GM21619 (cell line): ENCODE data around the gene ALCAM.
A peak's percentile ranks its signal among the peaks of the same experiment; 100 is the strongest.

Source experiments
- ATAC-seq: cut with Tn5 transposase; IDR thresholded peaks from one replicate; pipeline ENCODE4 v1.9.1; 2021; ENCODE audit not compliant: unreplicated experiment

ALCAM gene

DNA sequence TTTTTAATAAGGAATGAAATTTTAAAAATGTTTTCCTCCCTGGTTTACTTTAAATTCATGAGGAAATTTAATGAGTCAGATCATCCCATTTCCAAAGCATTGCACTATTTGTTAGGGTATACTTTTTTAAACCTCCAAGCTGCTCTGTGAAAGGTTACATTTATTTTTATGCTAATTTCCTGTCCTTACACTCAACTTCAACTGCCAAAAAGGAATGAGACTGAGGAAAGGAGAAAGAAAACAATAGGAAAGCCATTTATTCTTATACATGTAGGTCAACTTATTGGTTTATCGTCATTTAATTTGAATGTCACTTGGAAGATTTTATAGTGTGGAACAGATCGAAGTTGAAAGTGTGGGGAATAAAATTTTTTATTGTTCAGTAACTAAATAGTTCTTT is 104.1 kb downstream of the ALCAM start:
- no peak for ATAC-seq

DNA sequence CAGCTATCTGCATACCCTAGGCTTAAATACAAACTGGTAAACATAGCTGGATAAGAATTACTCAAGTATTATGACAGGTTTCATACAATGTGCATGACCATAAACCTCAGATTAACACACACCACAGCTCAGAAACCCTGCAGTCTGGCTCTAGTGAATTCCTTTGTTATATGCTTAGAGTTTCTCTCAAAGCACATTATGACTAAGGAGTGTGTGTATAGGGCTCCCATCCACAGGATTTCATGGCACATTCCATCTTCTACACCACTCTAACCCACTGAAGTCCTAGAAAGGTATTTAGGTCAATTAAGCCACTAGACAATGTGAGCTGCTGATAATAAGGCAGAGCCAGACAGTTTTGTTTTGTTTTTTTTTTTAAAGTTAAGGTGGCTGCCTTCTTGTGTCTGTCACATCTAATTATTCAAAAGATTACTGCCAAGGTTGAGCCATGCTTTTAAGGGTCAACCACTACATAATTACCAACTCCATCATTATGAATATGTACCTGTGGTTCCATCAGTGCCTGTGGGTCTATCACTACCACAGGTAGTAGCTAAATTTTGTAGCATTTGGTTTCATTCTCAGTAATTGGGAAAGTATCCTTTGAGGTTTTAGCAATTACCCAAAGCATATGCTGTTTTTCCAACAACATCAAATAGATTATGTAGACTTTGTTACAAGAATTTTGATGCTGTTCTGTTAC is 107.0 kb downstream of the ALCAM start:
- peak; percentile 65 for ATAC-seq

DNA sequence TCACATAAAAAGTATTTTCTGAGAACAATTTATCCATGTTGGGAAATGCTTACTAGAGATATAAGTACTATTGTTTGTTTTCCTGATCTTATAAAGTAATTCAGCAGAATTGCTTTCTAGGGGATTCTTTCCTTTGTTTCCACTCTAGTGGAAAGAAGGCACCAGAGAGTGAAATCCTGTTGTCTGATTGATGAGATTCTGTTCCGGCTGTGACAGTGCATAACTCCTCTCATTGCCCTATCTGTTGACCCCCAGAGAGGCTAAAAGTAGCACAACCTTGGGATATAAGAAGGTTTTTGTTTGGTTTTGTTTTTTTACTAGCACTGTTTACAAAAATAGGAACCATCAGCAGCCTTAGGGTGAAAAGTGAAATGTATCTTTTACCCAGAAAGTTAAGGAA is 114.1 kb downstream of the ALCAM start:
- no peak for ATAC-seq

DNA sequence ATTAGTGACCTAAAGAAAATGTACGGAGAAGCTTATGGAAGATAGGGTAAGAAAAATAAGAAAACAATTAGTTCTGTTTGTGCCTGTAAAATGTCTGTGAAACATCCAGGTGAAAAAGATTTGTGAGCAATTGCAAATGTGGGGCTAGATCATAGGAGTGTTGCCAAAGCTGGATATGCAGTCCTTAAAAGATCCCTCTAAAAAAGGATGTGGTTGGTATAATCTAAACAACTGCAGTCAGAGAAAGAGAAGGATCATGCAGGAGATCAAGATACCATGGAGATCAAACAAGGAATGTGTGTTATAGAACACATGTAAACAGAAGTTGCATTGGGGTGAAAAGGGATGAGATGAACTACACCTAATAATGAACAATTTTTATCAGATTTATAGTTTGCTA is 116.8 kb downstream of the ALCAM start:
- no peak for ATAC-seq

DNA sequence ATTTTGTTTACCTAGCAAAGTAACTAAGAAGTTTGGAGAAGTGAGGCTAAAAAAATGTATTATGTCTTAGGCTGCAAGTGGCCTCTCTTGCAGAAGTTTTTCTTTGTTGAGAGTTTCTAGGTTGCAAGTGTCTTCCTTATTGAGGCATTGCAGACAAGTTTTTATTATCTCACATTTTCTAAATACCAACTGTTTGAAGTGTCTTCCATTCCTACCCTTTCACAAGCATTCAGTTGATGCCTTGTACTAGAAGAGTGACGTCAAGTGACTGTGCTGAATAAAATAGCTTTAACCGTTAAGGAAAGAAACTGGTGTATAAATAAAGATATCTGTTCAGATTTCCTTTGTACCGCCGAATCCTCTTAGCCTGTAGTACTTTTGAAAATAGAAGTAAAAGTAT is 123.3 kb downstream of the ALCAM start:
- ATAC-seq: no peak

DNA sequence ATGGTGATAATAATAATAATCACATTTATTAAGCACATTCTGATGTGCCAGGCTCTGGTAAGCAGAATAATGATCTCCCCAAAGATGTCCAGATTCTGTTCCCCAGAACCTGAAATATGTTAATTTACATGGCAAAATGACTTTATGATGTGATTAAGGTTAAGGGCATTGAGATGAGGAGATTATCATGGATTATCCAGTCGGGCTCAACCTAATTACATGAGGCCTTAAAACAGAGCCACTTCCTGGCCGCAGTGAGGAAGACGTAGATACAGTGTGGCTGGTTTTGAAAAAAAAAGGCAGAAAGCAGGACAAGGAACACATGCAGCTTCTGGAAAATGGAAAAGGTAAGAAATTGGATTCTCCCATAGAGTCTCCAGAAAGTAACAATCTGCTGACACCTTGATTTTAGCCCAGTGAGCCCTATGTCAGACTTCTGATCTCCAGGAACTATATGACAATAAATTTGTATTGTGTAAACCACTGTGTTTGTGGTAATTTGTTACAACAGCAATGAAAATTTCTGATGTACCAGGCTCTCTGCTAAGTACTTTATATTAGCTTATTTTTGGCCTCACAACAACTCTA is 126.7 kb downstream of the ALCAM start:
- ATAC-seq: no peak

DNA sequence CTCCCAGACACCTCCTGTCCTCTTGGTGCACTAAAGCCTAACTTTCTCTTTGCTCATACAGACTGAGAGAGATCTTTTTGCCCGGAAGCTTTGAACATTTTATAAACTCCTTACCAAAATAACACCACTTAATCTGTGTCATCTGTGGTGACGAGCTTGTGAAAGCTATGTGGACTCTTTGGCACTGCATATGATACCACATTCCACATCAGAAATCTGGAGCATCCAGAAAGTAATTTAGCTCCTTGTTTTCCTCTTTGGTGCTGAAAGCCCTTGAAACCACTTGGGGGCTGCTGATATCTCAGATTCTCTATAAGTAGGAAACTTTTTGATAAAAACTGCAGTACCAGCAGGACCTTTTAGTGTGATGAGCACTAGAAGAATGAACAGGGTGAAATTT is 128.3 kb downstream of the ALCAM start:
- no peak for ATAC-seq

DNA sequence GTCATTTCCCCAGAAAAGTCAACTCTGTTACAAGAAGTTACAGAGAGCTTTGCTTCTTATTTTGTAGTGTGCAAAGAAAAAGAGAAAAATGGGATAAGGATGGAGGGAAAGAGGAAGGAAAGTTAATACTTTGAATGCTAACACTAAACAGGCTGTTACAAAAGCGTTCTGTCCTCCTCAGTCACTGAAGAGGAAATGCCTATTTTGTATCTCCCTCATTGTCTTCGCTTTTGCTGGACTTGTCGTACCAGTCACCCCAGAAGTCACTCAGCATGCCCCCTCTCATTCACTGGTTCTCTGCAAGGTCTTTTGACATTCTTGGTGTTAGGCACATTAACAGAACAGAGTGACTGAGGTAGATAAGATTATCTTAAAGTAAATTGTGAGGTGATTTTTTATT is 129.6 kb downstream of the ALCAM start:
- ATAC-seq: no peak

DNA sequence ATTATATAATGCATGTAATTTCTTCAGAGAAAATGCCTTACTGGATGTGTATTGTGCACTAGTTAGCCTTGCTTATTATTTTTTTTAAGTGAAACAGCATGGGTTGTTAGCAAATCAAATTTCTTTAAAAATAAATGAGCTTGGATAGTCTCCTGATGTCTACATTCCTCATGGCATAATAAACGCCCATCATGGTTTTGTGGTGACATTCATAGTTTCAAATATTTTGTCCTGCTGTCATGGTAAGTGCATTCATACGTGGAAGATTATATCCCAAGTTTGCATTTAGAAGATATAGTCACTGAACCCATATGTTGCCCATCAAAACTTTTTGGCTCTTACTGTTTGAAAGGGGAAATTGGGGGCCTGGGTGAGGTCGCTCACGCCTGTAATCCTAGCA is 130.7 kb downstream of the ALCAM start:
- no peak for ATAC-seq

DNA sequence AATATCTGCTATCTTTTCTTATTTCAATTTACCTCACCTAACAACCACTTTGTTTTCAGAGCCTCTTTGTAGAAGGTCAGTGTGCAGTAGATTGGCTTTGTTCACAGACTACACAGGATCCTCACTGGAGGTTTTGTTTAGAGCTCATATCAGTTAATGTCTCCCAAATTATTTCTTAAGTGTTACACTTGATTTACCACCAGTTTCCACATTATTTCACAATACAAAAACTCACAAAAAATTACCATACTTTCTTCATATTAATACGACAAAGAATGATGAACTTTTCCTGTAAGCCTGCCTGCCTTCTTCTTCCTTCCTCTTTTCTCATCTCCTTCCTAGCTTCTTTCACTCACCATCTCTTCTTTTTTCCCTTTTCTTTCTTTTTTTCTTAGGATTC is 133.3 kb downstream of the ALCAM start:
- no peak for ATAC-seq

DNA sequence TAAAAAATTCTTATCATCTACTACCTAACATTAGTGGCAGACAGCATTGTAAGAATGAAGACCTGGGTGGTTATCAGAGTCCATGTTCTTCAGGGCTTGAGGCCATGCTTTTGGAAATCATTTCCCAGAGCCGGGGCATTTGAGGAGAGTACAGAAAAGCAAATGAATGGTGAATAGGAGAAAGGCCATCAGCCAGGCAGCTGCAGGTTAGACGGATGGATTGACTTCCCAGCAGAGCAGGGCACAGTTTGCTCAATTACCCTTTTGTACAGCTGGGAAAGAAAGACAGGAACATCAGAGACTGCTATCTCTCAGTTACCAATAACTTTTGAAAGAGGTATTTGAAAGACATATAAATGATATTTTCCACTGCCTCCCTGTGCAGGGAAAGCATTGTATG is 135.6 kb downstream of the ALCAM start:
- ATAC-seq: no peak

DNA sequence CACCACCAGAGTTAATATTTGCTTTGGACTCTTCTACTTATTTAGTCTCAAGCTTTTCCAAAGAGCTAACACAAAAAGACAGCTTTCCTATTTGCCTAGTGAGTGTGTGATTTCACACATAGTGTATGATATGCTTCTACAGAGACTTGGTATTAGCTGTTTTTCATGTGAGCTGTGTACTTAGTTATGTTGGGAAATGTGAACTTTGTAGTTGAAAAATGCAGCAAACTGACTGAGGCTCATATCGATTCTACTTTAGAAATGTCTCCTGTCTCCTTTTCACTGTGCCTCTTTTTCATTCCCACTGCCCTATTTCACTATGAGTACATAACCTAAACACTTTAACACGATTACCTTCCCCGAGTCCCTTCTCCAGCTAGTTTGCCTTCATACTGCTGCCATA is 136.5 kb downstream of the ALCAM start:
- no peak for ATAC-seq

DNA sequence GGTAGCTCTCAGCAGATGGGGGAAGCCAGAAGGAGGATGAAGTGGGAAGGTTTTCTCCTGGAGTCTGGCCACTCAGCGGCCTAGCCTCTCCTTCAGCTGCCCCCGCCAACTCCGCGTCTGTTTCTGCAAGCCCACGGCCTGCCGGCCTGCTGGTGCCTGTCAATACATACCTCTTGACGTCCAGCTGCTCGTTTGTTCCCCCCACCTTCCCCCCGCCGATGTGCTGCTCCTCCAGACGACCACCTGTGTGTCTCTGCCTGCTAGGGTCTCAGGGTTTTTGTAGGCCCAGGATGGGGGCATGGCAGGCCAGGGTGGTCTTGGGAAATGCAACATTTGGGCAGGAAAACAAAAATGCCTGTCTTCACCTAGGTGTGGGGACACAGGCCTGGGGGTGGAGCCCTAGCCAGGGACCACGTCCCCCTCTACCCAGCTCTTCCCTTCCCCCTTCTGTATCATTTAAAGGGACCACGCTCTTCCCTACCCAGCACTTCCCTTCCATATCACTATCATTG is 137.8 kb downstream of the ALCAM start:
- no peak for ATAC-seq

DNA sequence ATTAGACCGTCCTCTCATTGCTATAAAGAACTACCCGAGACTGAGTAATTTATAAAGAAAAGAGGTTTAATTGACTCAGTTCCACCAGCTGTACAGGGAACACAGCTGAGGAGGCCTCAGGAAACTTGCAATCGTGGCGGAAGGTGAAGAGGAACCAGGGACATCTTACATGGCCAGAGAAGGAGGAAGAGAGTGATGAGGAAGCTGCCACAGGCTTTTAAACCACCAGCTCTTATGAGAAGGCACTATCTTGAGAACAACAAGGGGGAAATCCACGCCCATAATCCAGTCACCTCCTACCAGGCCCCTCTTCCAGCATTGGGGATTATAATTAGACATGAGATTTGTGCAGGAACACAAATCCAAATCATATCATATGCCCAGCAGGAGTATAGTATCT is 138.5 kb downstream of the ALCAM start:
- ATAC-seq: no peak

DNA sequence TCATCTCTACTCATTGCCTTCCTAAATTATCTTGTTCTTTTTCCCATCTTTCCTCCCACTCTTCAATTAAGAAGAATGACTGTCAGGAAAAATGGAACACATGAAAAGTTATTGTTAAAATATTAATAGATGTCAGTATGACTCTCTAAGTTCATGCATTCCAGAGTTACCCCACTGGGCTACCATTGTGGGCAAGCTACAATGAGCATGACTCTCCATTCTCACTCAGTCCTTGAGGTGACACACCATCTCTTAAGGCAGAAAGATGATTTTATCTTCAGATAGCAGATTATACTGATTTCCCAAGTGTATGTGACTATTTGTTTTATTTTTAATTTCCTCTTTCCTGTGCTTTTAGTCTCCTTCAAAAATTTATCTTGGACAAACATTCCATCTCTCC is 144.3 kb downstream of the ALCAM start:
- ATAC-seq: no peak

DNA sequence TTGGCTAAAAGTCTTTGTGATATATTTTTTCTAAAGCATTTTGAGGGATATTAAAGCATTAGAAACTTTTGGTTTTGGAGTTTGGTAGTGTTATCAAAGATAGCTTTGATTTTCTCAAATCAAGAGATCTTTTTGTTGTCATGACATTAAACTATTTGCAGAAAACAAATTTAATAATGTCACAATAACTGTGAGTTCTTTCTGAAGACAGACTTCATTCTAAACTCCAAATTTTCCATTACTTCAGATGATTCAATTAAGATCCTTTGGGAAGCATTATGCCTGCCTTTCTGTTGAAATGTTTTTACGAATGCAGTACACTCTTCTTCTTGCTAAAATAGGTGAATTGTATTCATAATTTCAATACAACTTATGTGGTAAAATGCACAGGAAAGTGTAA is 145.4 kb downstream of the ALCAM start:
- no peak for ATAC-seq

DNA sequence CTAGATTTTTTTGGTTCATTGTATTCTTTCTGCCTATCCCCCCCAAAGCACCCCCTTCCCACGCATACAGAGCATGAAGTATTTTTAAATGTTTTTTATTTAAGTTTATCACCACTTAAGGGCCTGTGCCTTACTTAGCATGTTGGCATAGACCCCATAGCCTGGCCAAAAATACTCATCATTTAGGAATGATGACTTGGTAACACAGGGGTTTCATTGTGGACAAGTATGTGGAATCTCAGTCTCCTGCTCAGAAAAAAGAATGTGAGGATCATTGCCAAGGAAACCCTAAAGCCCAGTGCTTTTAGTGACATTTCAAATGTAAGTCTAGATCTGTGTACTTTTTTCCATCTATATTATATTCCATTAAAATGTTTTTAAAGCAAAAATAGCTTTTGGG is 146.3 kb downstream of the ALCAM start:
- no peak for ATAC-seq

DNA sequence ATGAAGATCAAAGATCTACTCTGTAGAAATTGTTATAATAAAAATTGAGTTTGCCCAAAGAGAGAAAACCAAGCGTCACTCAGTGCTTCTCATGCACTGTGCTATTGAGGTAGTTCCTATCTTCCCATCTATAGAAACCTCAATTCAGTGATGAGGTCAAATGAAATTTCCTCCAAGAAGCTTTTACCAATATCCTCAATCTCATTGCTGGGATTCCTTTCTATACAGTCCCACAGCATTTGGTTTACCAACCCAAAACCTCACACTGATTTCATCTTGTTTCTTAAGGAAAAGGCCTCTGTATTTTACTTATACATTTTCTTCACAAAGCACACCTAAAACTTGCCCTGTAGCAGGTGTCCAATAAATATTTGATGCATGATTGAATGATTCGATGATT is 147.2 kb downstream of the ALCAM start:
- no peak for ATAC-seq

DNA sequence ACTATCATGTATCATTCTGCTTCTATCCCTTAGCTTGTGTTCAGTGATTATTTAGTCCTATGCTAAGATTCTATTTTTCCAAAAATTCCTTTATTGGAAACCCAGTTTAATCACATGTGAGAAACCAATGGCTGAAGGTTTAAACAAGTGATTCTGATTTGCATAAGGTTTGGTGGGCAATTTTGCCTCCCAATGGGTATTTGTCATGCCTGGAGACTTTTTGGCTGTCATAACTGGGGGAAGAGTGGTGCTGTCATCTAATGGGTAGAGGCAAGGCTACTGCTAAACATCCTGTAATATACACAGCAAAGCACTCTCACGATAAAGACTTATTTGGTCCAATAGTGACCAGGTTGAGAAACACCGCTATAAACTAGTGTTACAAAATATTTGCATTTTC is 148.7 kb downstream of the ALCAM start:
- ATAC-seq: no peak

DNA sequence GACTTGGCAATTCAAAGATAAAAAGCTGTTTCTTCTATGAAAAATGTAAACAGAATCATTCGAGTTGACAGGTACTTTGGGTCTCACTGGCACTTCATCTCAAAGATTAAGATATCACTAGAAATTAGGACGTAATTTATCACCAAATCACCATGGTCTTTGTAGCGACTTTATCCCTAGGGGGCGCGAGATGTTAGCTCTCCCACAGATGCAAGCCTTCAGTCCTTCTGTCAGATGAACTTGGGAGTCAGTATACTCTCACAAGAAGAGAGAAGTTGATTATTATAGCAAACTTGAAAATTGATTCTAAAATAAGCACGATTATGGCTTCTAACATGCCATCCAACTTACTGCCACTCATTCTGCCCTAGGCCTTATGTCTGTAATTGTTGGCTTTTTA is 150.3 kb downstream of the ALCAM start:
- ATAC-seq: no peak

DNA sequence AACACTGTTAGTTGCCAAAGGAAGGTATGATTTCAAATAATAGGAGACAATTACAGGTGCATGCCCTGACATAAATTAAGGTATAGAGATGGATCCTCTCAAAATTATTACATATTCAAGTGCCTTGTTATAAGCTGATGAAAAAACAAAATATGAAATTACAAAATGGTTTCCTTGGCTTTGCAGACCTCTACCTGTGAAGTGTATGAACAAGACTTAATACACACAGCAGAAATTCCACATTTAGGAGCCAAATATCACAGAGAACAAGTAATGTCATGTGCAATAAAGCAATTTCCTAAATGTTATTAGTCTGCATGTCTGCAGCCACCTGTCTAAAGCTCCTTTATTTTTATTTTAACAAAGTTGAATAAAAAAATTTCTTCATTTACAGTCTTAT is 151.5 kb downstream of the ALCAM start:
- no peak for ATAC-seq

DNA sequence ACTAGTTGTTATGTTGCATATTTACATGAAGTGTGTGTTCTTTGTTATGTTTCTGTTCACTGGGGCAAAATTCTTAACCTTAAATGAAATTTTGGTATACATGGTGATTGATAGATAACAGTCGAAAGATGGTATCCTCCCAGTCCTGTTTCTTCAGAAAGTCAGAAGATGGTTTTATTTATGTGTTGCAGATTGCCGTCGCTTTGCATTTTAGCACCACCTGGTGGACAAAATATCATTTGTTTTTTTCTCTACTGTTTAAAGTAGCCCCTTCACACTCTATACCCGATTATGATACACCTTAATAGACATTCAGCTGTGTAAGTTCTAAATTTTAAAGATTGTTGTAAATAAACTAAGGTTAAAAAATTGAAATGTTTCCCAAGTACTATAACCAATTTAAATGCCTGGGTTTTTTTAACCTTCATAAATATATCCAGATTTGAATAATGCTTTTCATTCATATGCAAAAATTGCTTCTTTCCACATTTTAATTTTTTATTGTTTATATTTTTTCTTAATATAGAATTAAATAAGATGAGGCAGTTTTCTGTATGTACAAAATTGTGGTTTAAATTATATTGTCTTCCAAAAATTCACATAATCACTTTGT is 152.2 kb downstream of the ALCAM start:
- ATAC-seq: peak; percentile 89

DNA sequence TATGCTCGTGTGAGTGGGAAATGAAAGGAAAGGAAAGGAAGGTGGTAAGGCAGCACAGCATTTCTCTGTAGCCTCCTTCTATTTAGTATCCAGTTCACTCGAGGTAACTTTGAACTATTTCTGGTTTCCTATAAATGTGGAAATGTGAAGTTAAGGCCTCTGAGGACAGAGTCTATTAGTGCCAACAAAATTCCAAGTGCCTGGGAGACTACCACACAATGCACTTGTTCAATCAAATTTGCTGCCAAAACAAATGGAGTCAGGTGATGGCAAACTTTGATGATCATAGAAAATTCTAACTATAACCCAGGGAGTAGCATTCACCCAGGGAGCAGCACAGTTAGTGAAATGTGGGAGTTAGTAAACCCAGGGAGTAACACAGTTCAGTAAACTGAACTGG is 155.1 kb downstream of the ALCAM start:
- no peak for ATAC-seq
